H1 (cell line): Measurements from ENCODE around the gene SMG7. TPM values are rescaled to one million over a fixed set of nuclear protein-coding genes. Genes with fewer than 3 reads are reported as not detected.

Source experiments
- CTCF ChIA-PET: fragments of 300-600 bp; sonication (Branson Sonifier 250); formaldehyde crosslinking; loops from one replicate; lab custom pipeline; 2021; ENCODE audit not compliant: partially characterized antibody; lab: Charles Lee
- POLR2A ChIA-PET: fragments of 300-600 bp; sonication (Branson Sonifier 250); formaldehyde crosslinking; loops from one replicate; lab custom pipeline; 2021; ENCODE audit warnings: inconsistent platforms; ENCODE audit not compliant: partially characterized antibody; lab: Charles Lee
- DNase-seq, 2 experiments: peaks; one replicate each; pipeline versions ENCODE4 v3.0.0 to v3.0.0-alpha.2; 2010 to 2022; ENCODE audit warnings: low spot score in 2 of 2, low read depth in 1 of 2, mixed read lengths in 1 of 2
- FAIRE-seq: peaks from 2 replicates; lab custom pipeline; 2011; peaks lifted over from hg19 to GRCh38; lab: Jason Lieb, UNC
- H2AFZ ChIP-seq: 2 replicates; pipeline ENCODE4 v1.8.1; 2012; ENCODE audit warnings: low read length, inconsistent platforms
- H2AK5ac ChIP-seq: 2 replicates; pipeline ENCODE4 v1.6.1; 2013; ENCODE audit warnings: low read depth, low read length
- H2BK120ac ChIP-seq: replicated peaks from 2 replicates; pipeline ENCODE3; 2013; ENCODE audit warnings: low read depth, low read length, inconsistent platforms
- H2BK12ac ChIP-seq: 2 replicates; pipeline ENCODE4 v1.6.1; 2013; ENCODE audit warnings: low read depth, low read length
- H2BK15ac ChIP-seq: 2 replicates; pipeline ENCODE4 v1.6.1; 2013; ENCODE audit warnings: low read length
- H2BK20ac ChIP-seq: 2 replicates; pipeline ENCODE4 v1.6.1; 2013; ENCODE audit warnings: low read length
- H2BK5ac ChIP-seq: 2 replicates; pipeline ENCODE4 v1.6.1; 2013; ENCODE audit warnings: low read depth, low read length
- H3K14ac ChIP-seq: 2 replicates; pipeline ENCODE4 v1.6.1; 2013; ENCODE audit warnings: inconsistent platforms; ENCODE audit not compliant: insufficient read length
- H3K18ac ChIP-seq: 2 replicates; pipeline ENCODE4 v1.6.1; 2013; ENCODE audit warnings: low read length; ENCODE audit errors: extremely low read depth
- H3K23ac ChIP-seq: 2 replicates; pipeline ENCODE4 v1.6.1; 2013; ENCODE audit warnings: inconsistent platforms; ENCODE audit not compliant: insufficient read length
- H3K23me2 ChIP-seq: 2 replicates; pipeline ENCODE4 v1.6.1; 2013; ENCODE audit warnings: low read depth, low read length
- H3K27ac ChIP-seq: 2 replicates; pipeline ENCODE4 v1.6.1; 2011; ENCODE audit warnings: low read depth, low read length, inconsistent platforms
- H3K27me3 ChIP-seq, 4 experiments: replicated peaks in 1 of 4; 1 replicate in 1 of 4; 2 replicates in 3 of 4; pipeline versions ENCODE4 v1.6.1 to v1.8.1; 2011 to 2013; ENCODE audit warnings: low read length in 3 of 4, mild to moderate bottlenecking in 3 of 4, inconsistent platforms in 2 of 4, mixed read lengths in 2 of 4, moderate library complexity in 1 of 4; ENCODE audit not compliant: control insufficient read depth in 3 of 4, insufficient read depth in 3 of 4; ENCODE audit errors: extremely low read depth in 1 of 4
- H3K36me3 ChIP-seq, 4 experiments: 2 replicates each; pipeline versions ENCODE4 v1.6.1 to v1.8.1; 2011 to 2013; ENCODE audit warnings: mild to moderate bottlenecking in 4 of 4, low read length in 3 of 4, moderate library complexity in 2 of 4, control low read depth in 1 of 4, inconsistent platforms in 1 of 4; ENCODE audit not compliant: insufficient read depth in 4 of 4, control insufficient read depth in 2 of 4
- H3K4ac ChIP-seq: replicated peaks from 2 replicates; pipeline ENCODE3; 2013; ENCODE audit warnings: low read length, low read depth, mixed read lengths, inconsistent platforms; ENCODE audit not compliant: insufficient read length
- H3K4me1 ChIP-seq, 4 experiments: replicated peaks in 1 of 4; 1 replicate in 1 of 4; 2 replicates in 3 of 4; pipeline versions ENCODE4 v1.6.1 to v1.8.1; 2011 to 2013; ENCODE audit warnings: low read length in 3 of 4, inconsistent platforms in 2 of 4, mixed read lengths in 1 of 4; ENCODE audit not compliant: insufficient read depth in 4 of 4, control insufficient read depth in 3 of 4
- H3K4me2 ChIP-seq, 2 experiments: 2 replicates each; pipeline versions ENCODE4 v1.6.1 to v1.8.1; 2011 to 2013; ENCODE audit warnings: low read depth in 2 of 2, low read length in 2 of 2, control low read depth in 1 of 2, inconsistent platforms in 1 of 2, mild to moderate bottlenecking in 1 of 2; ENCODE audit not compliant: insufficient read depth in 1 of 2
- H3K4me3 ChIP-seq, 4 experiments: fragments of 200-600, 300-600 bp in 1 of 4; sonication (generic), shearing (Covaris generic), sonication (Bioruptor Twin) in 1 of 4; 2 replicates each; pipeline versions ENCODE4 v1.5.1 to v1.8.1; 2011 to 2016; ENCODE audit warnings: low read length in 4 of 4, low read depth in 3 of 4, control low read depth in 2 of 4, inconsistent platforms in 2 of 4, mild to moderate bottlenecking in 2 of 4, mixed read lengths in 1 of 4, moderate library complexity in 1 of 4; ENCODE audit not compliant: insufficient read depth in 2 of 4; ENCODE audit errors: extremely low read depth in 1 of 4
- H3K56ac ChIP-seq: replicated peaks from 2 replicates; pipeline ENCODE3; 2013; ENCODE audit warnings: low read depth, mild to moderate bottlenecking, mixed read lengths, low read length, inconsistent platforms; ENCODE audit not compliant: insufficient read length
- H3K79me1 ChIP-seq: 2 replicates; pipeline ENCODE4 v1.6.1; 2013; ENCODE audit warnings: low read depth, low read length, control low read depth
- H3K79me2 ChIP-seq, 2 experiments: 2 replicates each; pipeline versions ENCODE4 v1.6.1 to v1.8.1; 2012 to 2013; ENCODE audit warnings: low read length in 2 of 2, mild to moderate bottlenecking in 2 of 2, inconsistent platforms in 1 of 2; ENCODE audit not compliant: insufficient read depth in 2 of 2, control insufficient read depth in 1 of 2
- H3K9ac ChIP-seq, 4 experiments: replicated peaks in 1 of 4; 1 replicate in 1 of 4; 2 replicates in 3 of 4; pipeline versions ENCODE4 v1.6.1 to v1.8.1; 2011 to 2013; ENCODE audit warnings: low read depth in 3 of 4, low read length in 3 of 4, control low read depth in 2 of 4, mild to moderate bottlenecking in 2 of 4, moderate library complexity in 2 of 4, inconsistent platforms in 1 of 4; ENCODE audit errors: extremely low read depth in 1 of 4
- H3K9me3 ChIP-seq, 2 experiments: 2 replicates each; pipeline versions ENCODE4 v1.6.1 to v1.8.1; 2012 to 2013; ENCODE audit warnings: mild to moderate bottlenecking in 2 of 2, moderate library complexity in 2 of 2, control low read depth in 1 of 2, inconsistent platforms in 1 of 2, low read depth in 1 of 2, low read length in 1 of 2, mixed read lengths in 1 of 2; ENCODE audit not compliant: insufficient read depth in 2 of 2
- H4K20me1 ChIP-seq, 2 experiments: replicated peaks in 1 of 2; 2 replicates each; pipeline versions ENCODE3 to v1.8.1; 2011 to 2013; ENCODE audit warnings: inconsistent platforms in 2 of 2, low read length in 2 of 2, mild to moderate bottlenecking in 1 of 2; ENCODE audit not compliant: insufficient read depth in 2 of 2, control insufficient read depth in 1 of 2
- H4K5ac ChIP-seq: 2 replicates; pipeline ENCODE4 v1.6.1; 2013; ENCODE audit warnings: low read length, low read depth, mixed read lengths, inconsistent platforms; ENCODE audit not compliant: insufficient read length
- H4K8ac ChIP-seq: 2 replicates; pipeline ENCODE4 v1.8.0; 2013; ENCODE audit warnings: mild to moderate bottlenecking, moderate library complexity, low read length, inconsistent platforms; ENCODE audit not compliant: insufficient read depth; ENCODE audit errors: extremely low read depth
- H4K91ac ChIP-seq: replicated peaks from 2 replicates; pipeline ENCODE3; 2013; ENCODE audit warnings: low read length, mixed read lengths, inconsistent platforms; ENCODE audit not compliant: insufficient read length
- ATF3 ChIP-seq: IDR thresholded peaks from 2 replicates; pipeline ENCODE4 v1.6.1; 2011; ENCODE audit warnings: low read depth, mild to moderate bottlenecking, low read length; ENCODE audit not compliant: insufficient read depth
- BCL11A ChIP-seq, 2 experiments: IDR thresholded peaks; one replicate each; pipeline ENCODE4 v1.6.1; 2011; ENCODE audit warnings: low read depth in 2 of 2, low read length in 2 of 2, mild to moderate bottlenecking in 2 of 2
- E2F6 ChIP-seq: IDR thresholded peaks from 2 replicates; pipeline ENCODE4 v1.6.1; 2012; ENCODE audit warnings: inconsistent platforms
- KDM1A ChIP-seq: fragments of 200-600, 300-600 bp; sonication (generic); IDR thresholded peaks from 2 replicates; pipeline ENCODE4 v1.7.1; 2016; ENCODE audit warnings: mild to moderate bottlenecking, low read length, borderline replicate concordance
- KDM5A ChIP-seq: fragments of 200-600 bp; IDR thresholded peaks from 2 replicates; pipeline ENCODE4 v1.7.1; 2012; ENCODE audit warnings: mild to moderate bottlenecking, low read length, inconsistent platforms, mixed read lengths
- MAFK ChIP-seq: IDR thresholded peaks from 2 replicates; pipeline ENCODE4 v1.6.1; 2012; ENCODE audit warnings: low read depth, mild to moderate bottlenecking, improper control_type of control experiment, low read length
- SIRT6 ChIP-seq: IDR thresholded peaks from one replicate; pipeline ENCODE4 v1.7.1; 2012; ENCODE audit warnings: low read length, inconsistent platforms
- SP1 ChIP-seq: IDR thresholded peaks from 2 replicates; pipeline ENCODE4 v1.6.1; 2011; ENCODE audit warnings: low read depth, low read length
- TAF1 ChIP-seq: IDR thresholded peaks from 2 replicates; pipeline ENCODE4 v1.6.1; 2011; ENCODE audit warnings: mild to moderate bottlenecking, low read depth, low read length
- TAF7 ChIP-seq: optimal IDR thresholded peaks from 2 replicates; pipeline ENCODE3; 2011; ENCODE audit warnings: low read depth, mild to moderate bottlenecking, inconsistent platforms, low read length, moderate library complexity, borderline replicate concordance
- TCF12 ChIP-seq: IDR thresholded peaks from 2 replicates; pipeline ENCODE4 v1.6.1; 2011; ENCODE audit warnings: low read depth, mild to moderate bottlenecking, low read length
- TEAD4 ChIP-seq: IDR thresholded peaks from 2 replicates; pipeline ENCODE4 v1.6.1; 2012; ENCODE audit warnings: low read depth, low read length, inconsistent platforms, mixed read lengths
- WGBS, 2 experiments: shearing (Covaris generic) in 1 of 2; methylation state at CpG; one replicate each; pipeline versions ENCODE4 v1.1.6 to v1.1.7; 2013 to 2015; ENCODE audit warnings: low lambda C conversion rate in 2 of 2, mixed read lengths in 2 of 2, inconsistent platforms in 1 of 2, low coverage in 1 of 2, missing lambda C conversion rate in 1 of 2; ENCODE audit not compliant: insufficient replicate concordance in 2 of 2, insufficient coverage in 1 of 2, insufficient read length in 1 of 2; ENCODE audit errors: extremely low coverage in 1 of 2, missing lambda C conversion rate in 1 of 2; 5-methylcytosine and 5-hydroxymethylcytosine counted together
- polyA plus RNA-seq, 7 experiments: library from polyadenylated mRNA; depleted of rRNA in 3 of 7; stranded (reverse) in 5 of 7; unstranded in 2 of 7; fragments of >200 nt in 5 of 7; fragments of 200-250 nt in 2 of 7; gene quantifications; 1 replicate in 5 of 7; 2 replicates in 1 of 7; 4 replicates in 1 of 7; pipeline versions ENCODE4 v1.2.1 to v1.2.3, GENCODE V29; 2011 to 2013; ENCODE audit warnings: missing spikeins in 2 of 7, mixed read lengths in 2 of 7
- total RNA-seq: library from RNA; stranded (reverse); fragmentation: NEBNext Ultra II Directional; extraction: Animal tissue kit (Norgen Biotek cat#: 25700); gene quantifications from 2 replicates; pipeline ENCODE4 v1.2.1, GENCODE V29; 2021

The SMG7 gene
- total and polyA plus RNA-seq, 2 of the 8 experiments (the other 6 are each of a cell fraction or from before 2014, with no cell fraction given): 39.3 to 65.6 TPM

- Histone ChIP-seq H3K23me2 (no peaks in the 10 kb centered on the region), H3K9me3 (no peaks in the 10 kb centered on the region), H3K23ac (no peak overlapping the region), H3K9ac (no peak overlapping the region), H3K56ac (no peak overlapping the region), H4K8ac (no peak overlapping the region), H3K79me2 (no peaks in the 10 kb centered on the region), H3K14ac (no peak overlapping the region), H3K79me1 (no peaks in the 10 kb centered on the region), H4K20me1 (no peaks in the 10 kb centered on the region), H2BK20ac (no peak overlapping the region), H3K4me1 (no peaks in the 10 kb centered on the region), H2BK15ac (no peak overlapping the region), H4K5ac (no peak overlapping the region), H2BK12ac (no peak overlapping the region), H2BK120ac (no peak overlapping the region), H3K4ac (no peak overlapping the region), H3K27me3 (no peaks in the 10 kb centered on the region), H2AK5ac (no peak overlapping the region), H2BK5ac (no peak overlapping the region), H3K36me3 (no peaks in the 10 kb centered on the region), H4K91ac (no peak overlapping the region), H3K4me3 (no peak overlapping the region), H3K4me2 (no peak overlapping the region), H3K27ac (no peak overlapping the region), H3K18ac (no peak overlapping the region), H2AFZ (no peak overlapping the region)
- DNase-seq (no peak), FAIRE-seq (no peak)
- ChIA-PET POLR2A (interaction anchor here (0.6 to 0.7 kb wide), 2 partner anchors 8 to 27 kb away, joined by 3 to 4 read pairs; no protein-coding TSS in a partner anchor), CTCF (interaction anchor here (0.6 to 1.3 kb wide), 3 partner anchors 13 to 347 kb away, joined by 3 to 6 read pairs (median 4); no protein-coding TSS in a partner anchor)
- WGBS, 2 experiments: 96% methylated on average over 5 of the region's 5 CpGs; no CpG with 5 or more reads in 1 of the 2 experiments
- TF ChIP-seq SP1 (no peak), MAFK (no peak), SIRT6 (no peak), TEAD4 (no peak), ATF3 (no peak), TAF7 (no peak), E2F6 (no peak), KDM5A (no peak), BCL11A (IDR thresholded peaks at IDR 0.05; ENCODE audit: low read depth in 2 of 2, low read length in 2 of 2) (no peak), KDM1A (no peak), TAF1 (no peak), TCF12 (no peak)
These were observed 95.3 kb downstream of the SMG7 start for GRCh38 chr1:183567584-183567983.
